HTERT RPE-1 (cell line): ENCODE results near the gene RNF225.
"Not testable (repeated sequence)": the region's sequence is repeated elsewhere in the genome, so short reads cannot be mapped to it uniquely, and the experiment has no call there.

Experiments
- in situ Hi-C: fragments of 300-500 bp; cut with MboI; formaldehyde crosslinking; loops from 4 replicates; pipeline ENCODE4 v1.14.3; 2020; ENCODE audit warnings: low sequenced_read_pairs

Gene RNF225

GRCh38 chr19:58407658-58408151 lies 12.2 kb downstream of the RNF225 start:
- in situ Hi-C loops, result no loop called here

DNA sequence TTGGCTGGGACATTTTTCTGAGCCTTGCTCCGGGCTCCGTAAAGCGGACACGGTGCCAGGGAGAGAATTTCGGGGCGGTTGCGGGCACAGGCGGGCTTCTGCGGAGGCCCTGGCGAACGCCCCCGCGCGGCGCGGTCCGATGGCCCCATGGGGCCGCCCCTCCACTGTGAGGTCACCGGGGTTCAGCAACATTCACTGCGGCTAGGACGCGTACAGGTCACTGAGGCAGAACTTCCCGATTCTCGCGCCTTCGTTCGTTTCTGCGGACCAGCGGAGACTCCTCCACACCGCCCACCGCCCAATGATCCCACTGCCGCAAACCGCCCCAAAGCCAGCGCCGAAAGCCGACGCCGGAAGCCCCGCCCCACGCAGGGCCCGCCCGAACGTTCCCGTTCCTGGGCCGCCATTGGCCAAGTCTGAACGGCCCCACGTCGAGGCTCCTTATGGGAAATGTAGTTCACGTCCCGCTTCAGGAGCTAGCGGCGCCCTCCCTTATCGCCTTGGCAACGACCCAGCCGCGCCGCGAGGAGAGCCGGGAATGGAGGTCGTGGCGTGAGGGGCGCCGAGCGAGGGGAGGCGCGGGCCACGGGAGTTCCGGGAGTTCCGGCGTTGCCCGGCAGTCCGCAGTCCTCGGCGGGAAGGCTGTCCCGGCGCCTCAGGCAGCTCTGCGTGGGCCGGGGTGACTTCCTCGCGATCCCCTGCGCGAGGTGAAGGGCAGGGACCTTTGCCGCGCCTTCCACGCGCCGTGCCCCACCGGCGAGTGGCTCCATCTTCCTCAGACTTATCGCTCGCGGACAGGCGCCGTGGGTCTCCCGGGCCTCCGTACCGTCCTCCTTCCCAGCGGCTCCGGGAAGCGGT lies 12.9 kb downstream of the RNF225 start, which contains the start of gene ZNF584:
Gene ZNF584 (plus strand): TSS at position 498 of the 858 bp plus-strand sequence. CDS start 499 bp downstream, outside the sequence.
- in situ Hi-C loops, result no loop called here

DNA sequence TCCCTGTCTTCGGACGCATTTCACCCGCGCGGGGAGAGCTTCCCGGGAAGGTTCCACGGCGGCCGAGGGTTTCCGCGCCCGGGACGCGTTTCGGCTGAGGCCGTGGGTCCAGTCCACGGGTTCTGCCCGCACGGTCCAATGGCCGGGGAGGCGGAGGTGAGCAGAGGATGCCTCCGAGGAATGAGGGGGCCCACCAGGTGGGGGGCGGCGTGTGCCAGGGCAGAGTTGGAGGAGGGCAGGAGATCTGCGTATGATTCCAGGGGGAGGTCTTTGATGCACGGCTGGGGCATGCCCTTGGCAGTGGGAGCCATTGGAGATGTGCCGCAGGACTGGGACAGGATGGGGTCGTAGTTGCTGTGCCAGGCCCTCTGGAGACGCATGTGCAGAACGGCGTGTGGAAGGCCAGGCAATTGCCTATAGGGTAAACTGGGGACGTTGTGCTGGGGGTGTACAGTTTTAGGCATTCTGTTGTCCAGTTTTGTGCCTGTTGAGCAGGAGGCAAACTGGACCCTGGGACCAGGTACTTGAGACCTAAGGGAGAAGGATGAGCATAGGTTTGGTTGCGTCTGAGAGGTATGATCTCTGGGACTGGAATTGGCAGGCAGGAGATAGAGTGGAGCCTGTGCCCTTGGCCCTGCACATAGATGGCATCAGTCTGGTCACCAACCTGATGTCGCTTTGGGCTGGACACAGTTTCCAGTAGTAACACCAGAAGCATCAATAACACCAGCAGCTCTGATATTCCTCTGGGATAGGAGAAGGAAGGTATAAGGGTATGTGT lies 13.7 kb downstream of the RNF225 start:
- in situ Hi-C loops, result no loop called here

DNA sequence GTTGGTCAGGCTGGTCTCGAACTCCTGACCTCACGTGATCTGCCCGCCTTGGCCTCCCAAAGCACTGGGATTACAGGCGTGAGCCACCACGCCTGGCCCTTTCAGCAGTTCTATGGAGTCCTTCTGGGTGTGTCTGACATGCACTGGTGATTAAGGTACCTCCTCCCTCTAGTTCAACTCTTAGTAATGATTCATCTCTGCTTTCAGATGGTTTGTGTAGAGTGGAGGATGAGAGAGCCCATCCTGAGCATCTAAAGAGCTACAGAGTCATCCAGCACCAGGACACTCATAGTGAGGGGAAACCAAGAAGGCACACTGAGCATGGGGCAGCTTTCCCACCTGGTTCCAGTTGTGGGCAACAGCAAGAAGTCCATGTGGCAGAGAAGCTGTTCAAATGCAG lies 21.1 kb downstream of the RNF225 start:
- in situ Hi-C loops, result no loop called here

DNA sequence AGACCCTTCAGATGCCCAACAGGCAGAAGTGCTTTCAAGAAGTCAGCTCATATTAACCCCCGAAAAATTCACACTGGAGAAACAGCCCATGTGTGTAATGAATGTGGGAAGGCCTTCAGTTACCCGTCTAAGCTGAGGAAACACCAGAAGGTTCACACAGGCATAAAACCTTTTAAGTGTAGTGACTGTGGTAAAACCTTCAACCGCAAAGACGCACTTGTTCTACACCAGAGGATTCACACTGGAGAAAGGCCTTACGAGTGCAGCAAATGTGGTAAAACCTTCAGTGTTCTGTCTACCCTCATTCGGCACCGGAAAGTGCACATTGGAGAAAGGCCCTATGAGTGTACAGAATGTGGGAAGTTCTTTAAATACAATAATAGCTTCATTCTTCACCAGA lies 21.6 kb downstream of the RNF225 start:
- in situ Hi-C loops, result no loop called here

- in situ Hi-C loops, result no loop called here
Observed at GRCh38 chr19:58428617-58429016, 33.2 kb downstream of the RNF225 start.

GRCh38 chr19:58429745-58430144 lies 34.3 kb downstream of the RNF225 start:
- in situ Hi-C loops, result no loop called here

- in situ Hi-C loops, result no loop called here
Observed at GRCh38 chr19:58434217-58434616, 38.8 kb downstream of the RNF225 start.

- in situ Hi-C loops, result no loop called here
Observed at GRCh38 chr19:58439576-58440554, 44.4 kb downstream of the RNF225 start, which contains the start of gene ZNF132. ZNF132 (minus strand) TSS chr19:58440153; CDS start chr19:58439821, 332 bp downstream.

DNA sequence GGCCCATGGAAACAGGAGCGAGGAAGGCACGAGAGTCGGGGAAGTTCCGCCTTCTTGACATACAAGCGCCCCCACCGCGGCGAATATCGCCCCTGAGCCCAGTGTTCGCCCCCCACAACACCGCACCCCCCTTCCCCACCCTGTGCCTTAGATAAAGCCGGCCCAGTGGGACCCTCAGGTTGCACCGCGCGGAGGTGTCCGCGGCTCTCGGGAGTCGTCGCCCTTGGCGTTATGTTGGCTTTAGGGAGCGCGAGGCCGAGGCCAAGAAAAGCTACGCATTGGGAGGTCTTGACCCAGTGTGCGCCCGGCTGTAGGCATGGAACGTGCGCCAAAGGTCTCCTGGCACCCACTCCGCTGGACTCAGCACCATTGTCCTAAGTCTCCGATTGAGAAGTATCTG lies 45.1 kb downstream of the RNF225 start:
- in situ Hi-C loops, result no loop called here

GRCh38 chr19:58442986-58443385 lies 47.5 kb downstream of the RNF225 start:
- in situ Hi-C loops, result not testable (repeated sequence)
